HUDEP-2 (cell line): ENCODE measurements around the gene MUS81.

Source experiments
- DNase-seq, 76 experiments: peaks; one replicate each; lab custom pipeline; 2025; ENCODE audit not compliant: unreplicated experiment in 76 of 76; lab: John Stamatoyannopoulos, UW

The MUS81 gene

DNA sequence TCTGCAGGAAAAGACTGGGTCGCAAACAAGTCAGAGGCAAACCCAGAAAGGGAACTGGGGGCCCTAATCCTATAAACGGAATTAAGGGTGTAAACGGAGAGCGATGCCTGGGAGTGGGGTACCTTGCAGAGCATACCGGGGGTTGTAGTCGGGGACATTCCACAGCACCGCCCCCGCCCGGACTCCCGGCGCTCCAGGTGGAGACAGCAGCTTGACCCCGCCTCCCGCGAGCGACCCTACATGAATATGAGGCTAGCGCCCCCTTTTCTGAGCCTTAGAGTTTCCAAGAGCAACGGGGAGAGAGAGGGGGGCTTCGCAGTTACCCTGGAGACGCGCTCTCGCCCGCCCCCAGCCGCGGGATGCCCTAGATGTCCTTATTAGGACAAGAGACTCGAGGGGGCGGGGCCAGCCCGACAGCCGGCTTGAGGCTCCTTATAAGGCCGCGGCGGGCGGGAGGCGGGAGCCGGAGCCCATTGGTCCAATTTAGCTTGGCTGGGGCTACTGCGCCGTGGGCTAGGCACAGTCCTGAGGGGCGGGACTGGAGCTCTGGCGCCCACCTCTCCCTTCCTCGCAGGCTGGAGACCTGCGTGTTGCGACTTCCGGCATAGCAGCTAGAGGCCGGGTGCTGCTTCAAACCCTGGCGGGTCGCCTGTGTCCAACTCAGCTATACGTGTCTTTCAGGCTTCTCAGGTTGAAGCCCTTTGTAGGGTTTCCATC is 980 bp upstream of the MUS81 start:
- peak in 75 of 76 experiments; percentile 52 to 98 (median 93) for DNase-seq

DNA sequence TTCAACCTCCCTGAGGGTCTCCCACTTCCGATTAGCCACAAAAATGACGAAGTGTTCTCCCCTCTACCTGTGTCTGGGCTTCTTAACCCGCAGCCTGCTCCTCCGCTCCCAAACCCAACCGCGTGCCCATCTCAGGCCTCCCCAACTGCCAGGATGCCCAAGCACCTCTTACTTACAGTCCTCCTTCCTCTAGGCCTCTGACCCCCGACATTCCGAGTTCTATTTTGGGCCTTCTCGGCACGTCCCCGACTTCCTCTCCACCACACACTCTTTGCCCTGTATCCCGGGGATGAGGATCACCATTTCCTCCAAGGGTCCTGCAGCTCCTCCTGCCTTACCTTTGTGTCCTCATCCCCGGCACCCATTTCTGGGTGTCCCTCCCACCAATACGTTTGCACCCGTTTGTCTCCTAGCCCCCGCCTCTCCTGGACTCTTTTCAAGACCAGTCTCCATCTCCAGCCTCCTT is 388 bp upstream of the MUS81 start:
- DNase-seq = peak in 14 of 76 experiments; percentile 43 to 91 (median 53)

DNA sequence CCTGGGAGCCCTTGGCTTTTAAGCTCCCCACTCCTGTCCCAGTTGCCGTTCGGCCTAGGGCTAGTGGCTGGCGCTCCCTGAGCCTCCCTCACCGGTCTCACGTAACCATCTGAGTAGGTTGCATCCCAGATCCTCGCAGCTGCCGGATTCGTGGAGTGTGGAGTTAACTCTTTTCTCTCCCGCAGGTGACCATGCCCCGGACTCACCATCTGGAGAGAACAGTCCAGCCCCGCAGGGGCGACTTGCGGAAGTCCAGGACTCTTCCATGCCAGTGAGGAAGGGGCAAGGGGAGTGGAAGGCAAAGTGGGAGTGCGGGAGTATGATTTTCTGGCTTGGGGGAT is 902 bp downstream of the MUS81 start:
- no peak for DNase-seq

DNA sequence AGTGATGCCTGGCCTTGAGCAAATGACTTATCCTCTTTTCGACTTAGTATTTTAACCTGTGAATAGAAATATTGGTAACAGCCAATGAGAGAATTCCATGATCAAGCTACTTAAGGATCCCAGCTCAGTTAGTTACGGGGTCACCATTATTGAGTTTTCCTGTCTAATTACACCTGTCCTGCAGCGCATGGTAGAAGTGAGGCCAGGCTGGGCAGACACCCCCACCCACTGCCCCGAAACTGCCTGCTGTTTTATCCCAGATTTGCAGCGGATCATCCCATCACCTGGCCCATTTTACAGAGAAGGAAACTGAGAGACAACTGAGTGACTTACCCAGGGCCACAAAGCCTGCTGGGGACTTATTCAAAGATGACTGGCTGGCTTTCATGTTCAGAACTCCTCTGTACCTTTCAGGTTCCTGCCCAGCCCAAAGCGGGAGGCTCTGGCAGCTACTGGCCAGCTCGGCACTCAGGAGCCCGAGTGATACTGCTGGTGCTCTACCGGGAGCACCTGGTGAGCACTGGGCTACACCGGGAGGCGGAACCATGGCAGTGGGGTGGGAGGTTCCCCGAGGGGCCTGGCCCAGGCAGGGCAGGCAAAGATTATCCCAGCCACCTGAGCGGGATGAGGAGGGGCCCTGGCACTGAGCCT is 1.4 kb downstream of the MUS81 start:
- no peak for DNase-seq

DNA sequence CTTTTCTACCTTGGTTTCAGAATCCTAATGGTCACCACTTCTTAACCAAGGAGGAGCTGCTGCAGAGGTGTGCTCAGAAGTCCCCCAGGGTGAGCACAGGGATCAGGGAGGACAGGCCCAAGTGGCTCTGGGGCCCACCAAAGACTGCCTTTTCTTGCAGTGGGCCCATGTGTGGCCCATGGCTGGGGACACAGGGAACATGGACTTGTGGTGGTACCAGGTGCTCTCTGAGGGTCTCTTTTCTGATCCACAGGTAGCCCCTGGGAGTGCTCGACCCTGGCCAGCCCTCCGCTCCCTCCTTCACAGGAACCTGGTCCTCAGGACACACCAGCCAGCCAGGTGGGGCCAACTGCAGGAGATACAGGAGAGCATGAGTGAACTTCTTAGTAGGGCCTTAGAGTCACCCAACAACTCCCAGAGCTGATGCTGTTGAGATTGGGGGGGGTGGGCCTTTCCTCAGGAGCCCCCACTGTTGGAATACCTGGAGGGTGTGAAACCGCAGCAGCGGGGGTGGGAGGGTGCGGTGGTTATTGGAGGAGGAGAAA is 2.0 kb downstream of the MUS81 start:
- no peak for DNase-seq

DNA sequence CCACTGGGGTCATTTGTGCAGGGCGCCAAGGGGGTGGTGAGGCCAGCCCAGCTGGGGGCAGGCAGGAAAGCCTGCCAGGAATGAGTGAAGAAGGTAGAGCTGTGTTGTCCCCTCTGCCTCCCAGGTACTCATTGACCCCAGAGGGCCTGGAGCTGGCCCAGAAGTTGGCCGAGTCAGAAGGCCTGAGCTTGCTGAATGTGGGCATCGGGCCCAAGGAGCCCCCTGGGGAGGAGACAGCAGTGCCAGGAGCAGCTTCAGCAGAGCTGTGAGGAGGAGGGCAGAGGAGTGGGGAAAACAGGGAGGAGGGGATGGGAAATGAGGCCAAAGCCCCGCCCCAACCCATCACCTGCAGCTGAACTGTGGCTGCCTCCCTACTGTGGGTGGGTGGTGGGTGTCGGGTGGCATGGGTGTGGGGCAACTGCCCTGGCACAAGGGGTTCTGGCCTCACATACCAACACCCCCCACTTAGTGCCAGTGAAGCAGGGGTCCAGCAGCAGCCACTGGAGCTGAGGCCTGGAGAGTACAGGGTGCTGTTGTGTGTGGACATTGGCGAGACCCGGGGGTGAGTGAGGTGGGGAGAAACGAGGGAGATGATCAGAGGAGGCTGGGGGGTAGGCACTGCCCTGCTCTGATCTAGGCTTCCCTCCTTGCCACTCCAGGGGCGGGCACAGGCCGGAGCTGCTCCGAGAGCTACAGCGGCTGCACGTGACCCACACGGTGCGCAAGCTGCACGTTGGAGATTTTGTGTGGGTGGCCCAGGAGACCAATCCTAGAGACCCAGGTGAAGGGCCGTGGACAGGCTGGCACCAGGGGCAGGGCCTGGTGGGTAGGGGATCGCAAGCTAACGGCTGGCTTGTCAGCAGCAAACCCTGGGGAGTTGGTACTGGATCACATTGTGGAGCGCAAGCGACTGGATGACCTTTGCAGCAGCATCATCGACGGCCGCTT is 3.0 kb downstream of the MUS81 start:
- DNase-seq = no peak

DNA sequence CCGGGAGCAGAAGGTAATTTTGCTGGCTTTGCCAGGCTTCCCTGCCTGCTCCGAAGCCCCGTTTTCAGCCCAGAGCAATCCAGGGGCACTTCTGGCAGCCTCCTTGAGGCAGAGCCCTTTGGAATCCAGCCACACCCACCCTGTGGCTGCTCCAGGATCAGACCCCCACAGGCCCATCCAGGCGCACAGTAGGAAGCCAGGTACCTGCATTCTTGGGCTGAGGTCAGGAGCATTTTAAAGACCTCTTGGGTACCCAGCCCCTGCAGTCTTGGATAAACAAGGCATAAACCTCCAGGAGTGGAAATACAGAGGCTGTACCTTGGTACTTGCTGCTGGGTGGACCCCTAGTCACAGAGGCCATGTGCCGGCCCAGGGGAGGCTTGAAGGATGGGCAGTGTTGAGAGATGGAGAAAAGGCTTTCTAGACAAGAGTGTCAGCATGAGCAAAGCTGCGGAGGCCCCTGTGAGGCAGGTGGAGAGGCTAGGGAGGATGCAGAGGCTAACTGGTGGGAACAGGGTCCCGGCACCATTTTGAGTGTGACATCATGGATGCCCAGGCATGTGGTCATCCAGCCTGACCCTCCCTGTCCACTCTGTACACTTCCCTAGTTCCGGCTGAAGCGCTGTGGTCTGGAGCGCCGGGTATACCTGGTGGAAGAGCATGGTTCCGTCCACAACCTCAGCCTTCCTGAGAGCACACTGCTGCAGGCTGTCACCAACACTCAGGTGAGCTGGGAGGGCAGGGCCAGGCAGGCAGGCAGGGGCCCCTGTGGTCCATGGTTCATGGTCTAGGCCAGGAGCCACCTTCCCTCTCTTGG is 3.9 kb downstream of the MUS81 start:
- DNase-seq = no peak

DNA sequence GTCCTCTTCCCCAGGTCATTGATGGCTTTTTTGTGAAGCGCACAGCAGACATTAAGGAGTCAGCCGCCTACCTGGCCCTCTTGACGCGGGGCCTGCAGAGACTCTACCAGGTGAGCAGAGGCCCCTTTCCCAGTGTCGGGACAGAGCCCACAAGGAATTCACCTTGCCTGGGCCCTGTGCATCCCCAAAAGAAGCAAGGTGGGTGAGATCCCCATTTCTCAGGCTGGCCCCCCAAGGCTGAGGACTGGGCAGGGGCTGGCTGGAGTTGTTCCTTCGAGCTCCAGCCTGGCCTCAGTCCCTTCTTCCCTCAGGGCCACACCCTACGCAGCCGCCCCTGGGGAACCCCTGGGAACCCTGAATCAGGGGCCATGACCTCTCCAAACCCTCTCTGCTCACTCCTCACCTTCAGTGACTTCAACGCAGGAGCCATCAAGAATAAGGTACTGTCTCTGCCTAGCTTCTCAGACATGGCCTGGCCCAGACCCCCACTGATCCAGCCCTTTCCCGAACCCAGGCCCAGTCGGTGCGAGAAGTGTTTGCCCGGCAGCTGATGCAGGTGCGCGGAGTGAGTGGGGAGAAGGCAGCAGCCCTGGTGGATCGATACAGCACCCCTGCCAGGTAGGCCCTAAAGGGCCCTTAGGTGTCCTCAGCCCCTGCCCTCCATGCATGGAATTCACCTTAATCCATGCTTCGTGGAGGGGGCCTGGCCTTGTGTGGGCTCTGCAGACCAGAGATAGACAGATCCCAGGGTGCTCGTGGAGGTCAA is 4.7 kb downstream of the MUS81 start:
- no peak for DNase-seq

DNA sequence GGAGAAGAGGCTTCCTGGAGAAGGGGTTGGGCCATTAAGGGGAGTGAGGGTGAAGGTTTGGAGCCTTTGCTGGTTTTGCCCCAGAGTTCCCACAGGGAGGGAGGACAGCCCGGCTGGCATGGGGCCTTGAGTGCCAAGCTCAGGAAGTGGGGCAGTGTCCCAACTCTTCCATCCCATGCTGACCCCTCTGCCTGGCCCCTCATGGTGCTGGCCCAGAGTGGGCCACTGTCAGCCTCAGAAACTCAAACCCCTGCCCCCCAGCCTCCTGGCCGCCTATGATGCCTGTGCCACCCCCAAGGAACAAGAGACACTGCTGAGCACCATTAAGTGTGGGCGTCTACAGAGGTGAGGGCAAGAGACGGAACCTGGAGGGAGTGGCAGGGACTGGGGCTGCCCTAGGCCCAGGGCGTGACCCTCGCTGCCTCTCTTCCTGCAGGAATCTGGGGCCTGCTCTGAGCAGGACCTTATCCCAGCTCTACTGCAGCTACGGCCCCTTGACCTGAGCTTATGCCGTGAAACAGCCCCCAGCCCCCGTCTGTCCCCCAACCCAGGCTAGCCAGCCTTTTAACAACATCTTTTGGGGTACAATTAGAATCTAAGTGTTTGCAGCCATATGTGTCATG is 5.4 kb downstream of the MUS81 start:
- no peak for DNase-seq

DNA sequence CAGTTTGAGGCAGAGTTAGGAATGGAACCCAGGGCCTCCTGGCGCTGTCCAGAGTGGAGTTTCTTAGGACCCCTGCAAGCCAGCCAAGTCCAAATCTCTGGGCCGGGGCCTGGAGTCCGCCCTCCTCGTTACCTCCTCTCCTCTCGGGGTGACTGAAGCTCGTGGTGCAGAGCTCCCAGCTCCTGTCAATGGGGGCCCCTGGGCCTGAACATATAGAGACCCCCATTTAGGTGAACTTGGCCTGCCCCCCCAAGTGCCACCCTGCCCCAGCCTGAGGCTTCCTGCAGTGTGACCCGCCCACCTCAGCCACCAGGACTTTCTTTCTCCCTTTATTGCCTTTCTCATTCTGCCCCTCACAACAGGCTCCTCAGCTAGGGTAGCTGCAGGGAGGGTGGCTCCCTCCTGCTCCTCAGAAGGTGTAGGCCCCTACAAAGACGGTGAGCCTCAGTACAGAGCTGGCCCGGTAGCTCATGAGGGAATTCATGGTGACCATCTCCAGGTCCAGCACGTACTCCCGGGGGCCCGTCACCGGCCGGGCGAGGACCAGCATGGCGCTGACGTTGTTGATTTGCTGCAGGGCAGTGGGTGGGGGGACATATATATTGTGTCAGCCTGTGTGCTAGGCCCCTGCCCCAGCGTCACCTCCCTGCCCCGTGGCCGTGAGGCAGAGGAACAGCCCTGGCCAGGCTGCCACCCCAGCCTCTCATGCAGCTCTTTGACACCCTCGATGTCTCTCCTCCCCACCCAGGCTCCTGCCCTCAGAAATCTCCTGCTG is 6.5 kb downstream of the MUS81 start:
- no peak for DNase-seq

DNA sequence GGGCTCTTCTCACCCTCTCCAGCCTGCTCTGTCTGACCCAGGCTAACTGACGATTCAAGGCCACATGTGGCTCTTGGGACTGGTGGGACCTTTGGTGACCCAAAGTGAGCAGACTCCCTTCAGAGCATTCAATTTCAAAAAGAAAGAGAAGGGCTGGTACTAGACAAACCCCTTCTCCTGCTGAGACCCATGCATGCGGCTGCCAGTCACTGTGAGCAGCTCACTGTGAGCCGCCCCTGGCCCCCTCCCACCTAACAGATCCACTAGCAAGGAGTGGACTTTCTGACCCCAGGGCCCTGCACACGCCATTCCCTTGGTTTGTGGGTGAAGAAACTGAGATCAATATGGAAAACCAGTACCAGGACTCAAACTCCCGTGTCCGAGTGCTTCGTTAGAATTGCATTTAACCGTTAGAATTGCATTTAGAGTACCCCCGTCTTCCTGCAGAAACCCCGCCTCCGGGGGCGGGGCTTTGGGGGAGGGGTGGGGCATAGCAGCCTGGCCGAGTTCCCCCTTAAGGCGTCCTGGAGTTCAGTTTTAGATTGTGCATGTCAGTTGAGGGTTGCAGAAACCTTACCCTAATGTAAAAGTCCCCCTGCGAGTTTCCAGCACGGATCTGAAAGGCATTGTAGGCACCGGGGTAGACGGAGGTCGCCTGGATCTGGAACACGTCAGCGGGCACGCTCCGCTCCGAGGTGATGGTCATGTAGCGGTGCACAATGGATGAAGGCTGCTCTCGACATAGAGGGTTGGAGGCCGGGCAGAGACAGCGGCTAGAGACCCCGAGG is 7.2 kb downstream of the MUS81 start:
- DNase-seq = peak in 4 of 76 experiments; percentile 3 to 15 (median 6)

DNA sequence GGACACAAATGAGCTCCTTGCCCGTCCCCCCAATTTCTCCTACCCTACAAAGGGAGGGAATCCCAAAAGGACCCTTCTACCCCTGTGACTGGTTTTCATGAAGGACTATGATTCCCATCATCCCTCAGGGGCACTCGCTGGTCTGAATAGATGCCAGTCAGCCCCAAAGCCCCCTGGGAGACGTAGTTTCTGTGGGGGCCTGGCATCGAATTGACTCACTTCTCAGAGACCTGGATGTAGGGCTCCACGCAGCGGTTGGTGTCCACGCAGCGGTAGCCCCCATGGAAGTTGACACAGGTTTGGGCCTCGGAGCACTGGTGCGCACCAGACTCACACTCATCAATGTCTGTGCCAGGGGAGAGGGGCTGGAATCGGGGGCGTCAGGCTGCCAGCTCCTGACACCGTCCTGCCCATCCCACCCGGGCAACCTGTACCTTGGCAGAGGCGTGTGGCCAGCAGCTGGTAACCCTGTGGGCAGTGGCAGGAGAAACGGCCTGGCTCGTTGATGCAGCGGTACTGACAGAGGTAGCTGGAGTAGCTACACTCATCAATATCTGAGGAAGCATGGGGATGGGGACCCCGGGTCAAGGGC is 7.9 kb downstream of the MUS81 start:
- peak in 2 of 76 experiments; percentile 16 to 21 for DNase-seq

DNA sequence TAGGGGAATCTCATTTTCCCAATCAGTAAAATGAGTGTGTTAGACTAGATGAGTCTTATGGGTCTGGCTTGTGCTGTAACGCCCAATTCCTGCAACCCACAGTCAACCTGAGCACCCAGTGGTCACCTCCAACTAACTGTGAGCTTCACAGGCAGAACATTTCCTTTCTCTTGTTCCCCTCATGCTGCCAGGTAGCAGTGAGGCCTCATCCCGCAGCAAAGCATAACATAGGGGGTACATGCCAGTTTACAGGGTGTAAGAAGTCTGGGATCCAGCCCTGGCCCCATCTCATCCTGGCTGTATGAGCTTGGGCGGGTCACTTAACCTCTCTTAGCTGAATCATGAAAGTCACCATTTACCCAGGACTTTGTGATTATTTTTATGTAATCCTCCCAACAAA is 8.7 kb downstream of the MUS81 start:
- no peak for DNase-seq

DNA sequence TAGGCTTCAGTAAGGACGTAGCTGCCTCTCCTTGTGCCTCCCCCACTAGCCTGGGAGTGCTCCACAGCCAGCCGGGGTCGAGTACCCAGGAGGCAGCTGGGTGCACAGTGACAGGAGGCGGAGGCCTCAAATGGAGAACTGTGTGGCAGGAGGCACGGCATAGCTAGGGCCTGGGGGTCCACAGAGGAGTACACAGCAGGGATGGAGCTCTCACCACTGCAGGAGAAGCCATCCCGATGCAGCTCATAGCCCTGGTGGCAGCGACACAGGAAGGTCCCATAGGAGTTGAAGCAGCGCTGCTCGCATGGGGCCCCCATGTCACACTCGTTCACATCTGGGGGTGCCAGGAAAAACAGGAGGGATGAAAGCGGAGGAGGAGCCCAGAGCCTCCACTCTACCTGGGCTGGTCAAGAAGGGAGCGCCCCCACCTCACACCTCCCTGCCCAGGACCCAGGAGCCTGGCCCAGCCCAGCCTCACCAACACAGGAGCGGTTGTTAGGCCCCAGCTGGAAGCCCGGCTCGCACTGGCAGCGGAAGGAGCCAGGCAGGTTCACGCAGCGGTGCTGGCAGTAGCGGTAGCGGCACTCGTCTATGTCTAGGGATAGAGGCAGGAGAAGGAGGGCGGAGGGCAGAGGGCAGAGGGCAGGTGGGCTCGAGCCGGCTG is 9.5 kb downstream of the MUS81 start:
- peak in 1 of 76 experiments; percentile 7 for DNase-seq

DNA sequence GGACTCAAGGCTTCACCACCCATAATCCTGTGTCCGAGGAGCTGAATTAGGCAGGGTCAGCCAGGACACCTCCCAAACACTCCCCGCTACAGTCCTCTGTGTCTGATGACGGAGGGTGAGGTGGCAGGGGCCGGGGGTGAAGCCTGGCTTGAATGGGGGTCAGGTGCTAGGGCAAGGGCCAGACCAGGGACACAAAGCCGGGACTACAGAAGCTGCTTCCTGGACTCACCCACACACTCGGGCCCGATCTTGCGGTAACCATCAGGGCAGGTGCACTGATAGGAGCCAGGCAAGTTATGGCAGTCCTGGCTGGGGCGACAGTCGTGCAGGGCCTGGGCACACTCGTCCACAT is 10.1 kb downstream of the MUS81 start:
- DNase-seq = no peak
